Measurements from ENCODE around the gene PROSER3.

The PROSER3 gene

GRCh38 chr19:35746087-35746462 lies 11.9 kb upstream of the PROSER3 start:
- Histone ChIP-seq H3K36me3 (ENCODE audit: control insufficient read depth, low read length) (peaks cover 8% of the 10 kb centered on the region; the same call in 1 of the 2 replicates), H3K4me2 (ENCODE audit: low read length) (peak overlapping the region; percentile 86), H3K9me2 (replicated peaks; ENCODE audit: control insufficient read depth, low read length) (no peaks in the 10 kb centered on the region), H3K4me3 (ENCODE audit: low read length) (peak overlapping the region; percentile 92), H3K27ac (ENCODE audit: low read depth, low read length) (peak overlapping the region; percentile 32; the same call in 1 of the 2 replicates), H3F3A (ENCODE audit: control insufficient read depth, insufficient read depth) (no peaks in the 10 kb centered on the region), H3K79me2 (ENCODE audit: control insufficient read depth, low read length) (peaks cover 14% of the 10 kb centered on the region), H3K9me3 (ENCODE audit: control insufficient read depth, insufficient read depth, low read length) (peaks cover 5% of the 10 kb centered on the region; the same call in 1 of the 2 replicates), H4K20me1 (ENCODE audit: control insufficient read depth, insufficient read depth, low read depth, low read length) (no peaks in the 10 kb centered on the region), H3K4me1 (ENCODE audit: control insufficient read depth, low read length) (peaks cover 49% of the 10 kb centered on the region), H3K27me3 (ENCODE audit: control insufficient read depth, low read length) (no peaks in the 10 kb centered on the region)
- no peak for TF ChIP-seq CTCF (IDR thresholded peaks at IDR 0.05; ENCODE audit: low read depth, low read length, poor library complexity, severe bottlenecking)
- TF ChIP-seq EZH2phosphoT487 (IDR thresholded peaks at IDR 0.05; ENCODE audit: borderline replicate concordance, low read length) = no peak

DNA sequence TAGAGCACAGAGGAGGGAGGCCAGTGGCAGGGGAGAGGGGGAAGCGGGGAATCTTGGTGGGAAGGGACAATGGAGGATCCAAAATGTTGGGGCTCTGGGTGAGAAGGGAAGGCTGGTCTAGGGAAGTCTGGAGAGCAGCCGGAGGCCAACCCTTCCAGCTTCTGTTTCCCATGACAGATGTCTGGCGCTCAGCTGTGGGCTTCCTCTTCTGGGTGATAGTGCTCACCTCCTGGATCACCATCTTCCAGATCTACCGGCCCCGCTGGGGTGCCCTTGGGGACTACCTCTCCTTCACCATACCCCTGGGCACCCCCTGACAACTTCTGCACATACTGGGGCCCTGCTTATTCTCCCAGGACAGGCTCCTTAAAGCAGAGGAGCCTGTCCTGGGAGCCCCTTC lies 11.4 kb upstream of the PROSER3 start:
- Histone ChIP-seq H3K4me2 (ENCODE audit: low read length) (peak overlapping the region; percentile 86), H3K27ac (ENCODE audit: low read depth, low read length) (no peak overlapping the region), H3K9me3 (ENCODE audit: control insufficient read depth, insufficient read depth, low read length) (peaks cover 5% of the 10 kb centered on the region; the same call in 1 of the 2 replicates), H3K9me2 (replicated peaks; ENCODE audit: control insufficient read depth, low read length) (no peaks in the 10 kb centered on the region), H3F3A (ENCODE audit: control insufficient read depth, insufficient read depth) (no peaks in the 10 kb centered on the region), H3K27me3 (ENCODE audit: control insufficient read depth, low read length) (no peaks in the 10 kb centered on the region), H3K79me2 (ENCODE audit: control insufficient read depth, low read length) (peaks cover 14% of the 10 kb centered on the region), H3K36me3 (ENCODE audit: control insufficient read depth, low read length) (peaks cover 8% of the 10 kb centered on the region; the same call in 1 of the 2 replicates), H3K4me3 (ENCODE audit: low read length) (peak overlapping the region; percentile 92), H3K4me1 (ENCODE audit: control insufficient read depth, low read length) (peaks cover 46% of the 10 kb centered on the region), H4K20me1 (ENCODE audit: control insufficient read depth, insufficient read depth, low read depth, low read length) (no peaks in the 10 kb centered on the region)
- TF ChIP-seq CTCF (IDR thresholded peaks at IDR 0.05; ENCODE audit: low read depth, low read length, poor library complexity, severe bottlenecking) = no peak
- no peak for TF ChIP-seq EZH2phosphoT487 (IDR thresholded peaks at IDR 0.05; ENCODE audit: borderline replicate concordance, low read length)

DNA sequence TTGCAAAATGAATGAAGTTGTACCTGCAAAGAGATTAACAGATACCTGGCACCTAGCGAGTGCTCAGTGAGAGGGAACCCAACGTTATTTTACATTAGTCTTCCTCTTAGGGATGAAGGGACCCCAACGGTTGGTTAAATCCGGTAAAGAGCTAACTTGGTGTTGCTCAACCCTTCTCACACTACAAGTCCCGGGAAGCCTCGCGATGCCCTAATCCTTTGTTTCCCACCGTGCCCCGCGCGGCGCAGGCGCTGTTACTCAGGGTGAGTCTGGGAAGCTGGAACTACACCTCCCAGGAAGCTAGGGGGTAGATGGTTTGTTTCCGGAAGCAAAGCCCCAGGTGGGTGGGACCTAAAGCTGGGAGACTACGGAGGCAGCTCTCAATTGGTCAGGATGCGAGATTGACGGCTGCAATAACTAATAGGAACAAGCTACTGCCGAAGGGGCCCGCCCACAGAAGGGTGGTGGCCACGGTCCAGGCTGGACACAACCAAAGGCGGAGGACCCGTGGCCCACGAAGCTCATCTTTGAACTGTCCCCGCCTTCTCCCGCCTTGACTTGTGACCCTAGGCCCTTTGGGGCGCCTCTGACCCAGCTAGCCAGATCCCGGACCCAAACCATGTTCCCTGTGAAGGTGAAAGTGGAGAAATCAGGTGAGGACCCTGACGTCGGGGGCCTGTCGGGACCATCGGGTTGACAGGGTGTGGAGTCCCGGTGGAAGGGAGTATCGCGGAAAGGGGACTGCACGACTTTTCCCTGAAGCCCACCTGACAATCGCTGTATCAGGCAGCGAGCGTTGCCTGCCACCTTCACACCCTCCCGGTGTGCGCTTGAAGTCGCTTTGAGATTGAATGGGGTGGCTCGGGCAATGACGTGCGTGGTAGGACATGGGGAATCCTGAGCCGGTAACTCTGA lies 9.6 kb upstream of the PROSER3 start, which contains the start of gene LIN37:
Gene LIN37 (plus strand): TSS at position 471 of the 915 bp plus-strand sequence. CDS start 149 bp downstream, at position 620.
- peaks cover 34% of the 10 kb centered on the region for H3K4me1 ChIP-seq (ENCODE audit: control insufficient read depth, low read length)
- H3K4me3 ChIP-seq (ENCODE audit: low read length) = peak within 1 kb of the TSS; percentile 98
- TF ChIP-seq EZH2phosphoT487 (IDR thresholded peaks at IDR 0.05; ENCODE audit: borderline replicate concordance, low read length) (no peak), CTCF (IDR thresholded peaks at IDR 0.05; ENCODE audit: low read depth, low read length, poor library complexity, severe bottlenecking) (no peak)
- no peaks in the 10 kb centered on the region for H3K27me3 ChIP-seq (ENCODE audit: control insufficient read depth, low read length)
- no peaks in the 10 kb centered on the region for H4K20me1 ChIP-seq (ENCODE audit: control insufficient read depth, insufficient read depth, low read depth, low read length)
- H3K36me3 ChIP-seq (ENCODE audit: control insufficient read depth, low read length) = peaks cover 8% of the 10 kb centered on the region; the same call in 1 of the 2 replicates
- no peak within 1 kb of the TSS for H3K27ac ChIP-seq (ENCODE audit: low read depth, low read length)
- H3K4me2 ChIP-seq (ENCODE audit: low read length) = peak within 1 kb of the TSS; percentile 72
- H3K79me2 ChIP-seq (ENCODE audit: control insufficient read depth, low read length) = peaks cover 14% of the 10 kb centered on the region
- H3K9me3 ChIP-seq (ENCODE audit: control insufficient read depth, insufficient read depth, low read length) = peaks cover 5% of the 10 kb centered on the region; the same call in 1 of the 2 replicates
- H3K9me2 ChIP-seq (replicated peaks; ENCODE audit: control insufficient read depth, low read length) = no peaks in the 10 kb centered on the region
- H3F3A ChIP-seq (ENCODE audit: control insufficient read depth, insufficient read depth) = no peaks in the 10 kb centered on the region
